GM19468 (cell line): ENCODE data around the gene PTGFR.

Source experiments
- ATAC-seq: cut with Tn5 transposase; IDR thresholded peaks from one replicate; pipeline ENCODE4 v1.9.1; 2021; ENCODE audit warnings: mild to moderate bottlenecking, moderate library complexity, moderate number of reproducible peaks; ENCODE audit not compliant: unreplicated experiment; ENCODE audit errors: extremely low read depth

The PTGFR gene, protein sequence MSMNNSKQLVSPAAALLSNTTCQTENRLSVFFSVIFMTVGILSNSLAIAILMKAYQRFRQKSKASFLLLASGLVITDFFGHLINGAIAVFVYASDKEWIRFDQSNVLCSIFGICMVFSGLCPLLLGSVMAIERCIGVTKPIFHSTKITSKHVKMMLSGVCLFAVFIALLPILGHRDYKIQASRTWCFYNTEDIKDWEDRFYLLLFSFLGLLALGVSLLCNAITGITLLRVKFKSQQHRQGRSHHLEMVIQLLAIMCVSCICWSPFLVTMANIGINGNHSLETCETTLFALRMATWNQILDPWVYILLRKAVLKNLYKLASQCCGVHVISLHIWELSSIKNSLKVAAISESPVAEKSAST

DNA sequence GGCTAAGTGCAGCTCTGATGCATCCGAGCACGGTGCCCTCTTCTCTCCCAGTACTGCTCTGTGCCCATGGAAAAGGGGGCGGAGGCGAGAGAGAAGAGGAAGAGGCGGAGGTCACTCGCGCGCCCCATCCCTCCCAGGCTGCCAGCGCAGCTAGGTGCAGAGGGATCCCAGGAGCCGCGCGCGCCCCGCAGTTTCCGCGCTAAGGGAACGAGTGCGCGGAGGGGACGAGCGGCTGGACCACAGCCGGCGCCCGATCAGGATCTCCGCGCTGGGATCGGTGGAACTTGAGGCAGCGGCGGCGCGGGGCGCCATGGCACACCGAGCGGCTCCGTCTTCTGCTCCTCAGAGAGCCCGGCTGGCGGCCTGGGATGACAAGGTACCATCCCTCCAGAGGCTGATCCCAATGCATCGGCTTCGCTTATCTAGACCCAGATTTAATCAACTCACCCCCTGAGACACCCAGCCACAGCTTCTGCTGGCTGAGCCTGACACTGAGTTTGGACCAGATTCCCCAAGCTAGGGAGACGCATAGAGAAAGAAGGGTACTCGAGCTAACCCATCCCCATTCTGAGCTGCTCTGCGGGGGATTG, at the start of gene PTGFR:
TSS of gene PTGFR (plus strand) at position 114 of the 590 bp plus-strand sequence. CDS start 1,770 bp downstream, outside the sequence.
- no peak for ATAC-seq

GRCh38 chr1:78441921-78442320, 48.9 kb upstream of the PTGFR start:
- ATAC-seq: no peak

- no peak for ATAC-seq
Observed at GRCh38 chr1:78447086-78447485, 43.7 kb upstream of the PTGFR start.

DNA sequence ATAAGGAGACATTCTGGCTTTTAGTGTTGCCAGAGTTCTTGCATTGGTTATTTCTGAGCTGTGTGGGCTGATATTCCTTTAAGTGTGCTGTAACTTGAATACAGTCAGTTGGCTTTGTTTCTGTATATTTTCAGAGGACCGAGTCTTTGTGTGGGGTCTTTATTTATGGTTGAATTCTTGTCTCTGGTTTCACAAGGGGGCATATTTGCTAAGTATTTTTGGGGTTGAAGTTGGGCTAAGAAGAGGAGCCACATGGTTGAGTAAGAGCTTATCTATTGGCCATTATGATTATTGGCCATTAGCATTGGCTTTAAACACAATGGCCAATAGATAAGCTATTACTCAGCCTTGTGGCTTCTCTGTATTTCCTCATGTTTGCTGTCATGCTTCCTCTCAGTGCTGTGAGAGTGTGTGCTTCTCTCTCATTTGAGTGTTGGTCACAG, 26.3 kb upstream of the PTGFR start:
- ATAC-seq: no peak

- no peak for ATAC-seq
Observed at GRCh38 chr1:78465143-78465542, 25.6 kb upstream of the PTGFR start.

- no peak for ATAC-seq
Observed at GRCh38 chr1:78468521-78468920, 22.3 kb upstream of the PTGFR start.

DNA sequence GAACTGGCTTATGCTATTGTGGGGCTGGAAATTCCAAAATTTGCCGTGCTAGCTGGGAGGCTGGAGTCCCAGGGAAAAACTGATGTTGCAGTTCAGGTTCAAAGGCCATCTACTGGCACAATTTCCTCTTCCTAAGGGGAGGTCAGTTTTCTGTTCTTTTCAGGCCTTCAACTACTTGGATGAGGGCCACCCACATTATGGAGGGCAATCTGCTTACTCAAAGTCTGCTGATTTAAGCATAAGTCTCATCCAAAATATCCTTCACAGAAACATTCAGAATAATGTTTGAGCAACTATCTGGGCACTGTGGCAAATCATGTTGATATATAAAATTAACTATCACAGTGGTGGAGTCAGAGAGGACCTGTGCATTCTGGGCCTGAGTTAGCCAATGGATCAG, 21.2 kb upstream of the PTGFR start:
- no peak for ATAC-seq

DNA sequence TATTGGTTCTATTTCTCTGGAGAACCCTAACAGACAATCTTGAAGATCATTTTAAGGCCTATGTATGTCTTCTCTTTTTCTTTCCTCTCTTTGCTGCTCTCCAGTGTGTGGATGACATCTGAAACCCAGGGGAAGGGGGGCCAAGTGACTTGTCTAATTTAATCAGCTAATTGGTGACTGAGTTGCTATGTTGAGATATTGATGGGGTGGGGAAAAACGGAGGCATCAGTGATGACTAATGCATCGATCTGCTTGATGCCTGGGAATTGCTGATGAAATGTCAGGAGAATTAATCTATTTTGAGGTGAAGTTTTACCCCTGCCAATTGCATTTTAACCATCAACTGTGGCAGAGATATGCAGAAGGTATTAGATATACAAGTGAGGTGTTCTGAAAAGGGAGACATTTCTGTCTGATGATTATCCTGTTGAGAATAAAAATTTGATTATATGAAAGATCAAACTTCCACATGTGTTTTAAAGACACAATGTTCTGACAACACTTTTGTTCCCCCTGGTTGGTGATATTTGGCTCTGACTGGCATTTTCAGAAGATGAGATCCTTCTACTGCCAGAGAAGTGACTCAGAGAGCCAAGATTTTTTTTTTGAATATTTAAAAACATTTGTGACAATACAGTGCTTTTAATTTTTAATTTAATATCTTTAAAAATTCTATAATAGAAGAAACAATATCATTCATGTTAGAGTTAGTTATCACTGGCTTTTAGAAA, 18.7 kb upstream of the PTGFR start:
- no peak for ATAC-seq

DNA sequence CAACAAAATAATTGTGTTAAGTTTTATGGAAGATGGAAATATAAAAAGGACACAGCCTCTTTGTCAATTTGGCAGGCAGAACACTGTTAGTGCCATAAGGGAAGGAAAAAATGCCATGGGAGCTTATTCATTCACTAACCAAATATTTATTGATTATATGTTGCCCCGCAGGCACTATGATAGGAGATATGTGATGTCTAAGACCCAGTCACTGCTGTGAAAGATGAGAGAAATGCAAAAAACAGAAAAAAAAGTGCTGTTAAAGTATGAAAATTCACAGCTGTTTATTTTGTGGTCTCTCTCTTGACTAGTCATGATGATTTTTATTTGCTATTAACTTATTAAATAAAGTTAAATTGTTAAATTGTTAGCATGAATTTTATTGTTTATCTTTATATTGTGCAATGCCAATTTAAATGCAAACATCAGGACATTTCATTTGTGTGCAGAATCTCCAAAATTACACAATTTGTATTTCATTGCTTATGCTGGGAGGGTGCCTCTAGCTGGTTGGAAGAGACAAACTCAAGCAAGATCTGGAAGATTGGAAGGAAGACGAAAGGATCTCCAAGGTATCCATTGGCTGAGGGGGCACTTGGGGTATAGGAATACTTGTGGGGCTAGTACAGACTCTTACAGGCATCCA, 17.8 kb upstream of the PTGFR start:
- no peak for ATAC-seq

- ATAC-seq: no peak
Observed at GRCh38 chr1:78474092-78474491, 16.7 kb upstream of the PTGFR start.

DNA sequence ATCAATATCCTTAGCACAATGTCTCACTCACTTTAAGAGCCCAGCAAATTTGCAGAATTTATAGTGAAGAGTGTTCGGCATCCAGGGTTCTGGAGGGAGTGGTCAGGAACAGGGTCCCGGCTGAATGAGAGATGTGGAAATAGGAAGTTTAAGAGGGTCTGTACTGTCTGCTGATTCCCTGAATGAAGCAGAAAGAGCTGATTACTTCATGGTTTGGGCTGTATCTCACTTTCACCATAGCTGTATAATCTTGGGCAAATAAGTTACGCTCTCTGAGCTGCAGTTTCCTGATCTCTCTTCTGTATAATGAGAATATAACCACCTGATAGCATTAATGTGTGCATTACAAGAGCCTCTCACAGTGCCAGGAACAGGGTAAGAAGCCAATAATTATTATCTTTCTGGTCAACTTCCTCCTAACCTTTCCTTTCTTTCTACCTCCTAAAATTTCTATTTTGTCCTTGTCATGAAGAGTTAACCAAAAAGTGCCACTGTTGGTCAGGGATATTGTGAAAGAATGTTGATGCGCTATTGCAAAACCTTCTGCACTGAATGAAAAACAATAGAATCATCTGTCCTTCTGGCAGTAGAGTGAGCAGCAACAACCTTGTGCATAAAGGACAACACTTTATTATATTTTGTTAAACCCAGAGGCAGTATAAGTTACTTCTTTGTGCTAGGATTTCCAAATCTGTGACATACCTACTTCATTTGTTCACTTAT, 14.7 kb upstream of the PTGFR start:
- ATAC-seq: no peak

- ATAC-seq: no peak
Observed at GRCh38 chr1:78483903-78484302, 6.9 kb upstream of the PTGFR start.

DNA sequence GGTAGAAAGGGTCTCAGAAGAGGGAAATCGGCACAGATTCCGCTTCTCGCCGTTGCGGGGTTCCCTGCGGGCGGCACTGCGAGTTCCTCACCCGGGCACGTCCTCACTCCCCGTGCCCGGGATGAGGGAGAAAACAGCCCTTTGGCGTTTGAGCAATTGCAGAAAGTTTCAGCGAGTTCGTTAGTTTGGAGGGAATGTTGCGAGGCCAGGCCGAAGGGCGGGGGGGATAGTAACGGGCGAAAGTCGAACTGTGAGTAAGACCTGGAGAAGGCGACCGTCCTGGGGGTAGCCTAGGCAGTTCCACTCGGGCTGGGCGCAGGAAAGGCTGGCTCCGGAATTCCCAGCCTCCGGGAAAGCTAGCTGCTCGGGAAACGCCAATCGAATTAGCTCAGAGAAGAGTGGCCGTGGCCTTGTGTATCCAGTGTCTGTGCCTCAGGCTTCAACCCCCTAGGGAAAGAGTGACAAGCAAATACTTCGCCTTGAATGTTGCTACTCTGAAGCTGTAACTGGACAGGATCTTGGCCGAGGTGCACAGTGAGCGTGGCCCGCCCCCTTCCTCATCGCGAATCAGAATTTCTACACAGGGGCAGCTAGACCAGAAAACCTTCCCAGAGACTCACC, 787 bp downstream of the PTGFR start:
- no peak for ATAC-seq

DNA sequence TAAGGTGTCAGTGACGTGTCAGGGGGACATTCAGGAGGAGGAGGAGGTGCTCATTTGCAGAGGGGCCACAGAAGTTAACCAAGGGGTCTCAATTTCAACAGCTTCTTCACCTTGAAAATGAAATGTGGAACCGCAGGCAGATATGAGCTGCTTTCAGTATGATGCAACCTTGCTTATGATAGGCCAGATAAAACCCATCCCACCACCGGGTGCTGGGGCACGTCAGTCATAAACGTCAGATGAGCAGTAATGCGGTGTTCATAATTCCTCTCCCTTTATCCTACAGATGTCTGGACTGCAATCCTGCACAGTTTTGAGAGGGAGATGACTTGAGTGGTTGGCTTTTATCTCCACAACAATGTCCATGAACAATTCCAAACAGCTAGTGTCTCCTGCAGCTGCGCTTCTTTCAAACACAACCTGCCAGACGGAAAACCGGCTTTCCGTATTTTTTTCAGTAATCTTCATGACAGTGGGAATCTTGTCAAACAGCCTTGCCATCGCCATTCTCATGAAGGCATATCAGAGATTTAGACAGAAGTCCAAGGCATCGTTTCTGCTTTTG, 1.7 kb downstream of the PTGFR start:
- ATAC-seq: no peak

- ATAC-seq: no peak
Observed at GRCh38 chr1:78493451-78493850, 2.7 kb downstream of the PTGFR start.

GRCh38 chr1:78497201-78497600, 6.4 kb downstream of the PTGFR start:
- no peak for ATAC-seq

DNA sequence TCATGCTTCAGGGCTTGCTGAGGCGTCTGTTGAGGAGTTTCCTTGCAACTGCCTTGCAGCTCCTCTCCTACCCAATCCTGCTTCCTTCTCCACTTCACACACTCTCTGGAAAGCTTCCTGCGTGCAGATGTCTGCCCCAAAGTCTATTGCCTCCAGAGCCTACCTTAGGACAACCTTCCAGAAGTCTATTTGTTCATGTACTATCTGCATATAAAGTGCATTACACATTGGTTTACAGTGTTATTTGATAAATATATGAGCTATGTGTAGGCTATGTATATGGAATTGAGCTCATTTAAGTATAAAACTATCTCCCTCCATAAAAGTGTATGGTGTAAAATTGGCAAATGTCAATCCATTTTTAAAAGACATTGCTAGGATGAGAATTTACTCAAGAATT, 9.8 kb downstream of the PTGFR start:
- no peak for ATAC-seq

DNA sequence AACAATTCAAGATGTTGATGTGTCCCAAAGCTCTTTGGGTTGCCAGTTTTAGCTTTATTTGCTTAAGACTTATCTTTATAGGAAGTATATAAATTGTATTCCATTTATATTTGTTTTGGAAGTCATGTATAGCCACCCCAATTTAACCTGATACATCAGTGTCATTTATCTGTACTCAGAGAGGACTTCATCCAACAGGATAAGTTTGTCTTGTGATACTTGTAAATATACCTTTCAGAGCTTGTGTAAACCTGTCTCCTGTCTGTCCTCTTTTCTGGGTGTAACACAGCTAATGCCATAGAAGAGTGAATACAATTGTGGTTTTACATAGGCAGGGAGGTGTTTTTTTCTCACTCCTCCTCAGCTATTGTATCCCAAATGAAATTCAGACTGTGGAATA, 10.4 kb downstream of the PTGFR start:
- ATAC-seq: no peak

- ATAC-seq: no peak
Observed at GRCh38 chr1:78511334-78511733, 20.6 kb downstream of the PTGFR start.
